Endothelial cell of umbilical vein (primary cell): ENCODE data around the gene SLC25A21. TPM values are rescaled to one million over a fixed set of nuclear protein-coding genes. Genes with fewer than 3 reads are reported as not detected.

Experiments
- BruUV-seq: library from RNA; stranded (reverse); fragments of 400-500 nt; replicated peaks from 2 replicates; lab custom pipeline; 2021; lab: Mats Ljungman, UMichigan
- CTCF ChIA-PET: fragments of 300-600, 350-600 bp; sonication (Branson Sonifier 250); formaldehyde crosslinking; loops from one replicate; lab custom pipeline; 2021; ENCODE audit warnings: antibody characterized with exemption, inconsistent platforms; lab: Charles Lee
- POLR2A ChIA-PET: fragments of 300-600, 350-600 bp; sonication (Branson Sonifier 250); formaldehyde crosslinking; loops from one replicate; lab custom pipeline; 2021; ENCODE audit warnings: antibody characterized with exemption, inconsistent platforms; lab: Charles Lee
- DNase-seq: peaks from one replicate; pipeline ENCODE4 v3.0.0-alpha.2; 2011; ENCODE audit warnings: low read depth, low spot score
- FAIRE-seq: peaks from 2 replicates; lab custom pipeline; 2011; peaks lifted over from hg19 to GRCh38; lab: Jason Lieb, UNC
- H2AFZ ChIP-seq: 2 replicates; pipeline ENCODE4 v1.6.0; 2012; ENCODE audit warnings: low read depth, low read length, control low read depth, inconsistent platforms
- H3K27ac ChIP-seq: 2 replicates; pipeline ENCODE4 v1.5.1; 2011; ENCODE audit warnings: low read depth, mild to moderate bottlenecking, control low read depth, low read length, moderate library complexity; ENCODE audit not compliant: insufficient read depth
- H3K27me3 ChIP-seq, 2 experiments: 2 replicates each; pipeline versions ENCODE4 v1.6.0 to v1.6.1; 2011; ENCODE audit warnings: low read length in 2 of 2, mixed read lengths in 1 of 2; ENCODE audit not compliant: control insufficient read depth in 2 of 2, insufficient read depth in 2 of 2
- H3K36me3 ChIP-seq, 2 experiments: 2 replicates in 1 of 2; 3 replicates in 1 of 2; pipeline ENCODE4 v1.5.1; 2011; ENCODE audit warnings: low read length in 2 of 2, mild to moderate bottlenecking in 1 of 2, moderate library complexity in 1 of 2; ENCODE audit not compliant: control insufficient read depth in 2 of 2, insufficient read depth in 2 of 2; ENCODE audit errors: extremely low read depth in 1 of 2
- H3K4me1 ChIP-seq: 3 replicates; pipeline ENCODE4 v1.5.1; 2011; ENCODE audit warnings: mild to moderate bottlenecking, low read length; ENCODE audit not compliant: control insufficient read depth, insufficient read depth; ENCODE audit errors: extremely low read depth
- H3K4me2 ChIP-seq: 2 replicates; pipeline ENCODE4 v1.6.1; 2011; ENCODE audit warnings: low read length, control low read depth, mixed read lengths; ENCODE audit not compliant: insufficient read depth
- H3K4me3 ChIP-seq, 3 experiments: fragments of 200-600 bp in 1 of 3; sonication (generic), shearing (Covaris generic) in 1 of 3; replicated peaks in 1 of 3; 2 replicates each; pipeline ENCODE4 v1.5.1; 2011 to 2016; ENCODE audit warnings: control low read depth in 3 of 3, low read length in 3 of 3, mild to moderate bottlenecking in 2 of 3, inconsistent platforms in 1 of 3, low read depth in 1 of 3, moderate library complexity in 1 of 3; ENCODE audit not compliant: insufficient read depth in 1 of 3
- H3K79me2 ChIP-seq: 2 replicates; pipeline ENCODE4 v1.6.0; 2012; ENCODE audit warnings: low read length, inconsistent platforms; ENCODE audit not compliant: control insufficient read depth, insufficient read depth
- H3K9ac ChIP-seq: replicated peaks from 2 replicates; pipeline ENCODE3; 2011; ENCODE audit warnings: low read length, control low read depth; ENCODE audit not compliant: insufficient read depth; ENCODE audit errors: extremely low read depth
- H3K9me1 ChIP-seq: replicated peaks from 3 replicates; pipeline ENCODE4 v1.6.0; 2011; ENCODE audit warnings: mild to moderate bottlenecking, low read length; ENCODE audit not compliant: control insufficient read depth, insufficient read depth; ENCODE audit errors: extremely low read depth
- H3K9me3 ChIP-seq: replicated peaks from 2 replicates; pipeline ENCODE4 v1.5.1; 2012; ENCODE audit warnings: low read length, inconsistent platforms; ENCODE audit not compliant: control insufficient read depth, insufficient read depth
- H4K20me1 ChIP-seq: replicated peaks from 2 replicates; pipeline ENCODE3; 2011; ENCODE audit warnings: mild to moderate bottlenecking, low read length; ENCODE audit not compliant: control insufficient read depth, insufficient read depth; ENCODE audit errors: extremely low read depth
- CTCF ChIP-seq, 2 donors: IDR thresholded peaks; 1 replicate in 1 of 2; 2 replicates in 1 of 2; pipeline ENCODE4 v1.5.1; 2011; ENCODE audit warnings: low read length in 2 of 2, mild to moderate bottlenecking in 2 of 2, moderate library complexity in 2 of 2, control low read depth in 1 of 2, inconsistent platforms in 1 of 2, low read depth in 1 of 2; ENCODE audit not compliant: insufficient read depth in 1 of 2; ENCODE audit errors: extremely low read depth in 1 of 2
- EZH2 ChIP-seq: IDR thresholded peaks from 2 replicates; pipeline ENCODE4 v1.6.1; 2012; ENCODE audit warnings: borderline replicate concordance, low read depth, mild to moderate bottlenecking, moderate library complexity, low read length, inconsistent platforms; ENCODE audit not compliant: severe bottlenecking
- FOS ChIP-seq: IDR thresholded peaks from 2 replicates; pipeline ENCODE4 v1.6.1; 2011; ENCODE audit warnings: mild to moderate bottlenecking, low read length, moderate library complexity, borderline replicate concordance; ENCODE audit not compliant: insufficient read depth
- GATA2 ChIP-seq: IDR thresholded peaks from 2 replicates; pipeline ENCODE4 v1.7.0; 2011; ENCODE audit warnings: low read depth, mild to moderate bottlenecking, moderate library complexity, mixed read lengths, low read length; ENCODE audit not compliant: insufficient read length, insufficient read depth
- JUN ChIP-seq: IDR thresholded peaks from 2 replicates; pipeline ENCODE4 v1.6.1; 2011; ENCODE audit warnings: borderline replicate concordance, low read depth; ENCODE audit not compliant: insufficient read length, insufficient read depth
- MAX ChIP-seq: IDR thresholded peaks from 2 replicates; pipeline ENCODE4 v1.6.1; 2011; ENCODE audit not compliant: insufficient read depth, insufficient read length
- MYC ChIP-seq: IDR thresholded peaks from one replicate; pipeline ENCODE4 v1.6.1; 2011; ENCODE audit warnings: mild to moderate bottlenecking, low read depth, low read length
- POLR2A ChIP-seq: IDR thresholded peaks from 2 replicates; pipeline ENCODE4 v1.6.1; 2012; ENCODE audit warnings: low read depth, mild to moderate bottlenecking, control low read depth, low read length
- POLR2AphosphoS5 ChIP-seq: IDR thresholded peaks from 2 replicates; pipeline ENCODE4 v1.6.1; 2012; ENCODE audit warnings: low read depth, mild to moderate bottlenecking, control low read depth, low read length, moderate library complexity; ENCODE audit not compliant: insufficient read depth
- dilution Hi-C: fragments of 300-500 bp; cut with MboI; formaldehyde crosslinking; loops from one replicate; pipeline ENCODE4 v1.15.0; 2019; ENCODE audit warnings: low sequenced_read_pairs; ENCODE audit not compliant: extremely low pct_ligation_motif_present
- intact Hi-C: fragments of 100-400 bp; cut with micrococcal nuclease; formaldehyde crosslinking; loops from one replicate; pipeline ENCODE4 v1.10.0; 2022
- polyA plus RNA-seq, 4 experiments: library from polyadenylated mRNA; depleted of rRNA in 3 of 4; stranded (reverse) in 3 of 4; unstranded in 1 of 4; fragments of >200 nt; gene quantifications; 2 replicates each; pipeline versions ENCODE4 v1.2.1 to v1.2.3, GENCODE V29; 2011 to 2012; ENCODE audit warnings: missing spikeins in 1 of 4
- total RNA-seq: library from RNA; stranded (reverse); gene quantifications from 2 replicates; pipeline ENCODE4 v1.2.3, GENCODE V29; 2021

SLC25A21 gene
- total and polyA plus RNA-seq, 2 donors (not counting 3 experiments of a cell fraction or from before 2014, with no cell fraction given): 0.98 to 1.4 TPM

GRCh38 chr14:37034410-37035285, 137.8 kb downstream of the SLC25A21 start:
- intact Hi-C loops: loop anchor here (1.0 to 5.0 kb wide), 2 partner anchors 13 to 52 kb away; no protein-coding TSS in a partner anchor
- Histone ChIP-seq H3K36me3 (no peaks in the 10 kb centered on the region), H3K27ac (no peak overlapping the region), H3K79me2 (no peaks in the 10 kb centered on the region), H3K4me2 (peak overlapping the region; percentile 86), H3K4me3 (no peak overlapping the region), H3K9ac (no peak overlapping the region), H3K27me3 (no peaks in the 10 kb centered on the region), H3K9me1 (no peaks in the 10 kb centered on the region), H2AFZ (peak overlapping the region; percentile 73), H3K9me3 (no peaks in the 10 kb centered on the region), H4K20me1 (no peaks in the 10 kb centered on the region), H3K4me1 (peaks cover 28% of the 10 kb centered on the region)
- POLR2A ChIA-PET: no interaction called here
- CTCF ChIA-PET: interaction anchor here (1.1 to 2.2 kb wide), 4 partner anchors 9 to 287 kb away, joined by 3 to 10 read pairs (median 7); no protein-coding TSS in a partner anchor
- TF ChIP-seq POLR2A: no peak
- TF ChIP-seq FOS: no peak
- TF ChIP-seq JUN: no peak
- TF ChIP-seq POLR2AphosphoS5: no peak
- TF ChIP-seq GATA2: no peak
- TF ChIP-seq EZH2: no peak
- no peak for TF ChIP-seq MAX
- TF ChIP-seq CTCF (IDR thresholded peaks at IDR 0.05; ENCODE audit: extremely low read depth in 1 of 2, insufficient read depth in 1 of 2, low read depth in 1 of 2, low read length in 2 of 2): no peak
- TF ChIP-seq MYC: no peak
- DNase-seq: no peak
- peak; percentile 47 for FAIRE-seq
- BruUV-seq: no TSS peak
- dilution Hi-C loops: no loop called here
